ENCODE measurements around the gene RHBDL1. TPM values are rescaled to one million over a fixed set of nuclear protein-coding genes. Genes with fewer than 3 reads are reported as not detected.
A peak's percentile ranks its signal among the peaks of the same experiment; 100 is the strongest.

The RHBDL1 gene
- total and polyA plus RNA-seq, 11 donors, result 0.19 to 3.6 (median 1.8) TPM

DNA sequence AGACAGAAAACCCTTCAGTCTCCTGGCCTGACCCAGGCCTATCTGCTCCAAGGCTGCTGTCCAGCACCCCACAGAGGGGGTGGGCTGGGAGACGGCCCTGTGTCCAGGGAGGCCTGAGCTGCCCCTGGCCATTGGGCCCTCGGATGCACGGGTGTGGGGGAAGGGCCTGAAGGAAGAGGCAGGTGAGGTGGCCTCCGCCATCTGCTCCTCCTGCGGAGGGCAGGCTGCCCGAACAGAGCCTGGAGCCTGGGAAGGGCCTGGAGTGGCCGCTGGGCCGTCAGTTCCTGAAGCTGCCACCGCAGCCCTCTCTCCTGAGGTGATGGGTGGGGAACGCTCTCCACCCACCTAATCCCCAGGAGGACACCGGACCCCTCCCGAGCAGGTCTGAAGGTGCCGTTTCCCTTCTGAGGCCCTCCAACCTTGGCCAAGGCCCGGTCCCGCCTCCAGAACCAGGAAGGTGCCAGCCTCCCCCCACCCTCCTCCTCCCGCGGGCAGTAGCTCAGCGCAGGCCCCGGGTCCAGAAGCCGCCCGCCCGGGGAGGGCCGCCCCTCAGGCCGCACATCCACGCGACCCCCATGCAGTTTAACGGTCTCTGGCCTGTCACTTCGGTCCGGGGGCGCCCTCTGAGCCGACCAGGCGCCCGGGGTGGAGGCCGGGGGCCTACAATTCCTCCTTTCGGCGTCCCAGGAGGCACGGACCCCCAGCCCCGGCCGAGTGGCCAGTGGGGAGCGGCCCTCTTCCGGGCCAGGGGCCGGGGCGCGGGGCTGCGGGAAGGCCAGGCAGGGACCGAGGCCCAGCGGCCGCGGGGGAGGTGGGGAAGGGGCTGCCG lies 29.3 kb downstream of the RHBDL1 start:
- Histone ChIP-seq H3K27me3 (peaks cover 37 to 91% (median 86%) of the 10 kb centered on the region in 9 donors), H3K4me3 (peak overlapping the region in 1 of 12 donors; percentile 44), H3K9me3 (no peaks in the 10 kb centered on the region), H3K36me3 (no peaks in the 10 kb centered on the region), H3K27ac (no peak overlapping the region), H3K4me1 (peaks cover 0 to 34% (median 4%) of the 10 kb centered on the region in 12 donors)
- no peak for TF ChIP-seq POLR2A (IDR thresholded peaks at IDR 0.05)
- TF ChIP-seq, protein P1, sequence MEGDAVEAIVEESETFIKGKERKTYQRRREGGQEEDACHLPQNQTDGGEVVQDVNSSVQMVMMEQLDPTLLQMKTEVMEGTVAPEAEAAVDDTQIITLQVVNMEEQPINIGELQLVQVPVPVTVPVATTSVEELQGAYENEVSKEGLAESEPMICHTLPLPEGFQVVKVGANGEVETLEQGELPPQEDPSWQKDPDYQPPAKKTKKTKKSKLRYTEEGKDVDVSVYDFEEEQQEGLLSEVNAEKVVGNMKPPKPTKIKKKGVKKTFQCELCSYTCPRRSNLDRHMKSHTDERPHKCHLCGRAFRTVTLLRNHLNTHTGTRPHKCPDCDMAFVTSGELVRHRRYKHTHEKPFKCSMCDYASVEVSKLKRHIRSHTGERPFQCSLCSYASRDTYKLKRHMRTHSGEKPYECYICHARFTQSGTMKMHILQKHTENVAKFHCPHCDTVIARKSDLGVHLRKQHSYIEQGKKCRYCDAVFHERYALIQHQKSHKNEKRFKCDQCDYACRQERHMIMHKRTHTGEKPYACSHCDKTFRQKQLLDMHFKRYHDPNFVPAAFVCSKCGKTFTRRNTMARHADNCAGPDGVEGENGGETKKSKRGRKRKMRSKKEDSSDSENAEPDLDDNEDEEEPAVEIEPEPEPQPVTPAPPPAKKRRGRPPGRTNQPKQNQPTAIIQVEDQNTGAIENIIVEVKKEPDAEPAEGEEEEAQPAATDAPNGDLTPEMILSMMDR (IDR thresholded peaks at IDR 0.05), result no peak
- DNase-seq (no peak), ATAC-seq (no peak)
- intact Hi-C loops (cut with DNase I), result no loop called here
- 12 to 26% (median 18%) methylated on average over 16 to 50 of the region's 50 CpGs for WGBS, 4 donors

DNA sequence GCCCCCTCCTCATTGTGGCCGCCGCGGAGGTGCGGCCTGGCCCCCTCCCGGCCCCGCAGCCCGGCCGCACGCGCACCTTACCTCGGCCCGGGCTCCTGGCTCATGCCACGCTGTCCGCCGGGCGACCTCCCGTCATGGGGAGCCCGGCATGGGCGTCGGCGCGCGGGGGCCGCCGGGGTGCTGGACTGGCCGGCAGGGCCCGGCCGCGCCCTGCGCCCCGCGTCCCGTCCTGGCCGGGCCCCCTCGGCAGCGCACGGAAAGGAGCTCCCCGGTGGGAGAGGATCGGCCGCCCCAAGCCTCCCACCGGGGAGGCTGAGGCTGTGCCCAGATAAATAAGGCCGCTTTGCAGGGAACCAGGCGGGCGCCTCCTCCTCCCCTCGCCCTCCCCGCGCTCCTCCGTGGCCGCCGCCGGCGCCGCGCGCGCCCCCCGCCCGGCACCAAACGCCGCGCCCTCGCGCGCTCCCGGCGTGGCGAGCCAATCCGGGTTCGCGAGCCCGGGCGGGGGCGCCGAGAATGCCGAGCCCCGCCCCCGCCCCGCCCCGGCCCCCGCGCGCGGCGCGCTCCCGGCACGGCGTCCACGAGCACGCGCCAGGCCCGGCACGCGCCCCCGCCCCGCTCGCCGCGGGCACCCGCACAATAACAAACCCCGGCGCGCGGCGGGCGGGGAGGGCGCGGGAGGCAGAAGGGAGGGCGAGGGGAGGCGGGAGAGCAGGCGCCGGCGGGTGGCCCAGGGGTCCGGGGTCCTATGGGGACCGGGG lies 30.1 kb downstream of the RHBDL1 start, which contains the start of gene FBXL16:
TSS of gene FBXL16 (minus strand) at position 371 of the 758 bp plus-strand sequence. CDS start 8,396 bp downstream, outside the sequence.
- Histone ChIP-seq H3K4me1 (peaks cover 0 to 38% (median 8%) of the 10 kb centered on the region in 12 donors), H3K36me3 (no peaks in the 10 kb centered on the region), H3K9me3 (no peaks in the 10 kb centered on the region), H3K27ac (no peak within 1 kb of the TSS), H3K27me3 (peaks cover 41 to 91% (median 84%) of the 10 kb centered on the region in 9 donors), H3K4me3 (peak within 1 kb of the TSS in 6 of 12 donors; percentile 17 to 44 (median 26))
- intact Hi-C loops (cut with DNase I), result no loop called here
- TF ChIP-seq, protein P1 (IDR thresholded peaks at IDR 0.05), result no peak
- TF ChIP-seq POLR2A (IDR thresholded peaks at IDR 0.05), result no peak
- DNase-seq, result no peak
- no peak for ATAC-seq
- 1 to 3% (median 2%) methylated on average over 11 to 115 of the region's 115 CpGs for WGBS, 4 donors

DNA sequence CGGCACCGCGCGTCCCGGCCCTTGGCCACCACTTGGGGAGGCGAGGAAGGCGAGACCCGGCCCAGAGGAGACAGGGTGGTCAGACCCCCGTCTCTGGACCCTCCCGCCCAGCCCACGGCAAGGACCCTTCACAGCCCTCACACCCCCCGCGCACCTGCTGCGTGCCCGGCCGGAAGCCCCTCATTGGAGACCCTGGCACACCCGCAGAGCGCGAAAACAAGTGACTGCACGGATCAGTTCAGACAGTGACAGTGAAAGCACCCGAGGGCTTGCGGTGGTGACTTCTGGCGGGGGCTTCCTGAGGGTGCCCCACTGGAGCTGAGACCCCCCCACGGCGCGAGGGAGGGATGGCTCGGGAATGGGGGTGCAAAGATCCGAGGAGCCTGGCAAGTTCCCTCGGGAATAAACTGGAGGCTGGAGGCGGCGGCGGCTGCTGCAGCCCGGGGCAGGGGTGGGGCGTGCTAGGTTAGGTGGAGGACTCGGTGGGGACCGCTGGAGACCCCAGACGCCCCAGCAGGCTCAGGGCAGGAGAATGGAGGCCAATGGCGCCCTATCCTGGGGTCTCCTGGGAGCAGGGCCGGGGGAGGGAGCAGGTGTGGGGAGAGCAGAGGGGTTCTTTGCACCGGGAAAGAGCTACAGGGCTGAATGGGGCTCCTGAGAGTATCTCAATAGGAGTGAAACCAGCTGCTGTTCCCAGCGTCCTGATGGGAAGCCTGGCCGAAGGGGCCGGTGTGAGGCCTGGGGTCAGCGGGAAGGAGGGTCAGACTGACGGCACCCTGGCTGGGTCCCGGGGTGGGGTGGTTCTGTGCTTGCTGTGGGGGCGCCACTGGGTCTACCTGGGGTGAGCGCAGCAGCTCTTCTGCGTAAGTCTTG lies 31.0 kb downstream of the RHBDL1 start:
- Histone ChIP-seq H3K27ac (no peak overlapping the region), H3K9me3 (no peaks in the 10 kb centered on the region), H3K36me3 (no peaks in the 10 kb centered on the region), H3K27me3 (peaks cover 47 to 91% (median 81%) of the 10 kb centered on the region in 9 donors), H3K4me3 (peak overlapping the region in 6 of 12 donors; percentile 17 to 44 (median 26)), H3K4me1 (peaks cover 0 to 34% (median 6%) of the 10 kb centered on the region in 12 donors)
- intact Hi-C loops (cut with DNase I), result no loop called here
- 4 to 9% (median 5%) methylated on average over 19 to 49 of the region's 49 CpGs for WGBS, 4 donors
- DNase-seq, result no peak
- TF ChIP-seq POLR2A (IDR thresholded peaks at IDR 0.05), result no peak
- TF ChIP-seq, protein P1 (IDR thresholded peaks at IDR 0.05), result no peak
- ATAC-seq, result no peak
